Amniotic epithelial cell (primary cell): Measurements from ENCODE around the gene STOX2.

Source experiments
- DNase-seq: peaks from one replicate; pipeline ENCODE4 v3.0.0-alpha.2; 2010; ENCODE audit warnings: low read depth

STOX2 gene

DNA sequence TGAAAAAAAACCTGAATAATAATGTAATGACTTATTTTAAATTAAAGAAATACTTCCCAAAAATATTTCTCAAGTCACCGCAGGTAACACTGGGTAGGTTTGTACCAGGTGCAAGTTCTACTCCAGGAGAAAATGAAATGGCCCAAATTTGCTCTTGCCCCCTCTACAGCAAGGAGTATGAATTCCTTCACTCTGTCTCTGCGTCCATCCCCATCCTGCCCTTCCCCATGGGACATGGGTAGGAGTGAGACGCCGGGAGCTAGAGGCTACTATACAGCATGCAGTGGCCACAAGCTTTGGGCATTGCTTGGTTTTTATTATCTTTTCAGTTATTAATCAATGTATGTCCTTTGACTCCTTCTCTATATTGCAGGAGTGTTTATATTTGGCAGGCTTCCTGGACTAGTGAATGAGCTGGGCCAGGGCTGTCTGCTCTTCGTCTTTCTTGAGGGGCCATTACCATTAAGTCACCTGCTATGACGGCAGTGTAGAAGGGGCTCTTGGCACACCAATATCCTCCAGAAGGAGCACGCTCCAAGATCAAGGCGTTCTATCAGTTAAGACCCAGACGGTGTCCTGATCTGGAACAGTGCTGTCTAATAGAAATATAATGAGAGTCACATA, 162.9 kb downstream of the STOX2 start:
- DNase-seq, result no peak
